Breast epithelium (tissue), 3 donors: ENCODE results near the gene FASLG.

Experiments used
- POLR2A ChIP-seq: fragments of 450-650 bp; IDR thresholded peaks from one replicate; pipeline ENCODE4 v1.6.1; 2016; ENCODE audit warnings: antibody characterized with exemption, mild to moderate bottlenecking, moderate library complexity
- POLR2AphosphoS5 ChIP-seq, 3 donors: sonication (generic); formaldehyde crosslinking; IDR thresholded peaks; one replicate each; pipeline ENCODE4 v1.6.1; 2017; ENCODE audit warnings: antibody characterized with exemption in 3 of 3

GRCh38 chr1:172671591-172671990 lies 12.7 kb downstream of the FASLG start:
- TF ChIP-seq POLR2AphosphoS5 (IDR thresholded peaks at IDR 0.05) (no peak), POLR2A (no peak)
